SIG-M5 treated with dmso at 0.1 percent for 504 hours (cell line): ENCODE results near the gene RIN1.

ENCODE experiments used
- DNase-seq: peaks from one replicate; lab custom pipeline; 2025; ENCODE audit not compliant: unreplicated experiment; lab: John Stamatoyannopoulos, UW

Gene RIN1

DNA sequence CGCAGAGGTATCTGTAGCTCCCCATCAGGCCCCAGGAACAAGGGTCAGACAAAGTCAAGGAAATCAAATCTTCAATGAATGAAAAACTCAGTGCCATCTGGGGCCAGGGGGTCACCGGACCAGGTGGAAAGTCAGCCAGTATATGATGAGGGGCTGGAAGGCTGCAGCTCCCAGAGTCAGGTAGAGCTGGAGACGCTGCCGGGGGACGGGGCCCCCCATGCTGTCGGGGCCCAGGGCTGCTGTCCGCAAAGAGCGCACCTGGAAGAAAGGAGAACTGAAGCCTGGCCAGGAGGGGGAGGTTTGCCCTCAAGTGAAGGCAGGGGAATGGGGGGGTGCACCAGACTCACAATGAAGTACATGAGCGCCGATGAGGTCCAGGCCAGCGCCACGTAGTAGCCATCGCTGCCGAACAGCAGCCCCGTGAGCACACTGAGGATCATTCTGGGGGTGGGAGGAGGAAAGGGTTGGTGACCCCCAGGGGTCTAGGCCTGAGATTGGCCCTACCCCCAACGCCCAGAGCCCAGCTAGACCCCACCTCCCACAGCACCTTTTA, 51.6 kb downstream of the RIN1 start:
- no peak for DNase-seq

GRCh38 chr11:66283461-66284105, 52.7 kb downstream of the RIN1 start:
- no peak for DNase-seq

DNA sequence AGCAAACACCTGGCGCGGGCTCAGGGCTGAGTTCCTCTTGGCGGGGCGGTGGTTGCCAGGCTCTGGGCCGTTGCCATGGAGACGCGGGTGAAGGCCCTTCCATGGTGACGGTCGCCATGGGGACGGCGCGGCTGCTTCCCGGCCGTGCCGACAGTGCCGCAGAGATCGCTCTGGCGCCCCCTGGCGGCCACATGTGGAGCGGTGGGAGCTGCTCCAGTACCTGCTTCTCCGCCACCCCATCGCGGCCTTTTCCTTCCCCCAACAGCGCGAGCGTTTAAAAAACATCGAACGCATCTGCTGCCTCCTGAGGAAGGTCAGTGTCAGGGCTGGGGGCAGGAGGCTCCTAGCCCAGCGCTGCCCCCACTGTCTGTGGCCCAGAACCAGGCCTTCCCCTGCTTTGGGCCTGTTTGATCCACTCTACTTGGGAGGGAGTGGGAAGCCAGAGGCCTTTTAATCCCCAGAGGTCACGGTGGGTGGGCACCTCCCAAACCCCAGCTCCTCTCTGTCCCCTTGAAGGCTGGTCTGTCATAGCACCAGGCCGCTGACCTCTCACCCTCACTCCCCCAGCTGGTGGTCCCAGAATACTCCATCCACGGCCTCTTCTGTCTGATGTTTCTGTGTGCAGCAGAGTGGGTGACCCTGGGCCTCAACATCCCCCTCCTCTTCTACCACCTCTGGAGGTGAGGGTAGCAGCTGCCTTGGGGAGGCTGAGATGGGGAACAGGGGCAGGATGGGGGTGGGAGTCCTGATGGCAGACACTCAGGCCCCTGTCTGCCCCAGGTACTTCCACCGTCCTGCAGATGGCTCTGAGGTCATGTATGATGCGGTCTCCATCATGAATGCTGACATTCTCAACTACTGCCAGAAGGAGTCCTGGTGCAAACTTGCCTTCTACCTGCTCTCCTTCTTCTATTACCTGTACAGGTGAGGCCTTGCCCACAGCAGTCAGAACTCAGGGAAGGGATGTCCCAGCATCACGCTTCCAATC, 53.5 kb downstream of the RIN1 start:
- peak; percentile 94 for DNase-seq
